Astrocyte of the hippocampus (primary cell): ENCODE measurements around the gene CCDC85A.

Source experiments
- DNase-seq: peaks from one replicate; pipeline ENCODE4 v3.0.0; 2011; ENCODE audit warnings: low read depth, low spot score

Gene CCDC85A

DNA sequence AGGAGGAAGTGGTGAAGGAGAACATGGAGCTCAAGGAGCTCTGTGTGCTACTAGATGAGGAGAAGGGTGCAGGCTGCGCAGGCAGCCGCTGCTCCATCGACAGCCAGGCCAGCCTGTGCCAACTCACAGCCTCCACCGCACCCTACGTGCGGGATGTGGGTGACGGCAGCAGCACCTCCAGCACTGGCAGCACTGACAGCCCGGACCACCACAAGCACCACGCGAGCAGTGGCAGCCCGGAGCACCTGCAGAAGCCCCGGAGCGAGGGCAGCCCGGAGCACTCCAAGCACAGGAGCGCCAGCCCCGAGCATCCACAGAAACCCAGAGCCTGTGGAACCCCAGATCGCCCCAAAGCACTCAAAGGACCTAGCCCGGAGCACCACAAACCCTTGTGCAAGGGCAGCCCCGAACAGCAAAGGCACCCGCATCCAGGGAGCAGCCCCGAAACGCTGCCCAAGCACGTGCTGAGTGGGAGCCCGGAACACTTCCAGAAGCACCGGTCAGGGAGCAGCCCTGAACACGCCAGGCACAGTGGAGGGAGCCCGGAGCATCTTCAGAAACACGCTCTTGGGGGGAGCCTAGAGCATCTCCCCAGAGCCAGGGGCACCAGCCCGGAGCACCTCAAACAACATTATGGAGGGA, 9.0 kb downstream of the CCDC85A start:
- DNase-seq, result no peak

DNA sequence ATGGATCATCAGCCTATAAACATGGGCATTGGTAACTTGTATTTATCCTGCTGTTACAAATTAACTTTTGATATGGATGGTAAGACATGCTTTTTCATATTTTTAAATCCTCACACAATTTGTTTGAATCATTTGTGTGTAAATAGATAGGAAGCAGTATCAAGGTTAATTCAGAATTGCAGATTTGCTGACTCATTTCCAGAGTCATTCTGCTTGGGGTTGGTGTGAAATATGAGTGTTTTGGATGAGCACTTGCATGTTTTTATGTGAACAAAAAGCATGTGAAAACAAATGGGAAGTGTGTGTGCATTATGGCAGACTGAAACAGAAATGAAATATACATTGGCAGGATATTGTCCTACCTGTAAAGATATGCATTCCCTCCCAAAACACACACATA, 11.8 kb downstream of the CCDC85A start:
- DNase-seq, result peak; percentile 10

GRCh38 chr2:56197816-56198215, 14.0 kb downstream of the CCDC85A start:
- DNase-seq, result no peak

GRCh38 chr2:56198936-56199335, 15.1 kb downstream of the CCDC85A start:
- no peak for DNase-seq

DNA sequence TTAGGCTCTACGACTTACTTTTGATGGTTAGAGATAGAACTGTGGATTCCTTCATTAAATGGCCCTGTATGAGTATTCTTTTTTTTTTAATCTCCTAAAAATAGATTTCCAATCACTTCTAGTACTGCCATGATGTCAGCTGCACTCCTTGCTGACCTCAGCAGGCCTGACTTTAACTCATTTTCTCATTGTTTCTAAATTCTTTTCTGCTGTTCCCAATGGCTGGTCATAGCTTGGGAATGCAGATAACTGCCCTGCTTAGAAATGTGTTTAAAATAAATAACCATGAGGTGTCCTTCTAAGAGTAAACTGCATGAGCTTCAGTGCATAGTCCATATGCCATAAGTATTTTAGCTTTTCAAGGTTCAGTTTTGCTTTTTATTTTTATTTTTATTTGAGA, 15.7 kb downstream of the CCDC85A start:
- DNase-seq, result peak; percentile 61

GRCh38 chr2:56202381-56203121, 18.8 kb downstream of the CCDC85A start:
- peak; percentile 22 for DNase-seq

GRCh38 chr2:56204556-56204955, 20.8 kb downstream of the CCDC85A start:
- DNase-seq, result no peak

DNA sequence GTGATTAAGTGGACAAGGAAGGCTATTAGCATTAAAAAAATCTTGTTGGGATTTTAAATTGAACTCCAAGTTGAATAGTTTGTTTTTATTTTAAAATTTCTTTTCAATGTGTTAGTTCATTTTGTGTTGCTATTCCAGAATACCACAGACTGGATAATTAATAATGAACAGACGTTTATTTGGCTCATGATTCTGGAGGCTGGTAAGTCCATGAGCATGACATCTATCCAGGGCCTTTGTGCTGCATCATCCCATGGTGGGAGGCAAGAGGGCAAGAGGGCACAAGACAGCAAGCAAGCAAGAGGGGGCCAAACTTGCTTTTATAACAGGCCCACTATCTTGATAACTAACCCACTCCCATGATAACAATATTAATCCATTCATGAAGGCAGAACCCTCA, 22.5 kb downstream of the CCDC85A start:
- no peak for DNase-seq

DNA sequence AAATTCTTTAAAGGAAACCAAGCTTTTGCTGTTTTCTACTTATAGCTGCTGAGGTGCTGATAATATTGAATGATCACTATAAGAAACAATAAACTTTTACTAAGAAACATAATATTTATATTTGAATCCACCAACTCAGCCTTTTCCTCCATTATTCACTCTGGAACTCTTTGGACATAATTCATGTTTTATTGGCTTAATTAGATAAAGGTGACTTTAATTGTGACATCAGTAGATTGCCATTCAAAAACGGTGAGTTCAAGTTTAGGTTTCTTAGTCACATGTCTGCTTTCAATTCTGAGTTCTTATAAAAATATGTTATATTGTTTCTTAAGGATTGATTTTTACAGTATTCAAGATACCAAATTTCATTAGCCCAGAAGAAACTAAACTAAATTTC, 24.0 kb downstream of the CCDC85A start:
- DNase-seq, result no peak

- DNase-seq, result no peak
These were observed 24.6 kb downstream of the CCDC85A start for GRCh38 chr2:56208380-56208779.

- peak; percentile 9 for DNase-seq
These were observed 25.9 kb downstream of the CCDC85A start for GRCh38 chr2:56209701-56210100.

DNA sequence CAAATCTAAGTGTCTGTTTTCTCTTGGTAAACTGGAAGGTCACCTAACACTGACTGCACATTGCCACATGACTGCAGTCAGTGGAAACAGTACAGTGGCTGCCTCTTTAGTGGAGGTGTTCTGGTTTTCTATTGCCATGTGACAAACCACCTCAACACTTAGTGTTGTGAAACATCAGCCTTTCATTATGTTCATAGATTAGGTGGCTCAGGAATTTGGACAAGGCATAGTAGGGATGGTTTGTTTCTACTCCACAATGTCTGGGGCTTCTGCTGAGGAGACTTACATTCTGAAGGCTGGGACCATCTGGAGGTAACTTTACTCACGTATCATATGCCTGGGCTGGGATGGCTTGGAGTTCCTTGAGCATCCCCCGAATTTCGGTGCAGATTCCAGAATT, 26.5 kb downstream of the CCDC85A start:
- no peak for DNase-seq

GRCh38 chr2:56211048-56211447, 27.3 kb downstream of the CCDC85A start:
- DNase-seq, result no peak

GRCh38 chr2:56215911-56216310, 32.1 kb downstream of the CCDC85A start:
- no peak for DNase-seq

GRCh38 chr2:56217106-56217505, 33.3 kb downstream of the CCDC85A start:
- DNase-seq, result no peak

DNA sequence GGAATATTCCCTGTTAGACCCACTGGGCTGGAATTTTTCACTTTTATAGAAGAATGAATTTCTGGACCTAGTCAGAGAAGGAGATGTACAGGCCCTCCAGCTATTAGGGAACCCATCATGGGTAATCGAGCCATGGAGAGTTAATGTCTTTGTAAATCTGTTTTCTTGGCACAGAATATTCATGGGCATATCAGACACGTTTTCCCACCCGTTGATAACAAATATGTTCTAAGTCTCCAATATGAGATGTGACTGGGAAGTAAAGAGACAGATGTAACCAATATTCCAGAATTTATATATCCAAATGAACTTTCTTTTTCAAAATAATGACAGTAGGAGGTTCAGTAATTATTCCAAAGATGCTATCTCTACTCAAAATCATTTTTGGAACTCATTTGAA, 38.7 kb downstream of the CCDC85A start:
- DNase-seq, result no peak

- DNase-seq, result no peak
These were observed 40.5 kb downstream of the CCDC85A start for GRCh38 chr2:56224316-56224715.

DNA sequence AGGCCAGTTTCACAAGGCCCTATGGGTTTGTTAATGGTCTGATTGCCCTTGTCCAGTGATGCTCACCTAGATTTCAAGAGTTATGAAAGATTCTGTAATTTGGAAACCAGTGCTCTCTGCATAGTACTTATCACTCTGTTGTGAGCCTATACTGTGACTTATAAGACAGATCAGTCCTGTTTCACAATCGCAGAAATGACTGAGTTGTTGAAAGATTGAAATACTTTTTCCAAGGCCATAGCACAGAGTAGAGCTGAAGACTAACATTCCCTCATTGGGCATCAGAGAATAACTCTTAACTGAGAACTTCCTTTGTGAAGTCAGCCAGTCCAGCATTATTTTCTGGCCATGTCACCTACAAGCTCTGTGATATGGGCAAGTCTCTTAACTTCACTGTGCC, 44.0 kb downstream of the CCDC85A start:
- no peak for DNase-seq

GRCh38 chr2:56229397-56230060, 45.7 kb downstream of the CCDC85A start:
- DNase-seq, result no peak

- no peak for DNase-seq
These were observed 46.4 kb downstream of the CCDC85A start for GRCh38 chr2:56230156-56230555.

DNA sequence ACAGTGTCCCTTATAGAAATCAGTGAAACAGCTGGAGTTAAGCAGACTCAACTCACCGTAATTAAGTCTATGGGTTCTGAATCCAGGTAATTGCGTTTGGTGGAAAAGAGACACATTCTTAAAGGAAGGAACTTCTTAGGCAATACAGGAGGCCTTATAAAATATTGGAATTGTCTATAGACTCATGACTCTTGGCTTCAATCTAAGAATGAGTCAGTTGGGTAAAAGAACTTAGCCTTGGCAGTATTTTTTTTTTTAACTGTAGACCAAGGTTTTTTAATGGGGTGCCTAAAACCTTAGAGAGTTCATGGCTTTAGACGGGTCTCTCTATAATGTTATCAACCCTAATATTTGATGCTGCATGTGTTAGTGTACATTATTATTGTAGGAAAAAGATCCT, 47.6 kb downstream of the CCDC85A start:
- no peak for DNase-seq

GRCh38 chr2:56232912-56233311, 49.1 kb downstream of the CCDC85A start:
- DNase-seq, result no peak

DNA sequence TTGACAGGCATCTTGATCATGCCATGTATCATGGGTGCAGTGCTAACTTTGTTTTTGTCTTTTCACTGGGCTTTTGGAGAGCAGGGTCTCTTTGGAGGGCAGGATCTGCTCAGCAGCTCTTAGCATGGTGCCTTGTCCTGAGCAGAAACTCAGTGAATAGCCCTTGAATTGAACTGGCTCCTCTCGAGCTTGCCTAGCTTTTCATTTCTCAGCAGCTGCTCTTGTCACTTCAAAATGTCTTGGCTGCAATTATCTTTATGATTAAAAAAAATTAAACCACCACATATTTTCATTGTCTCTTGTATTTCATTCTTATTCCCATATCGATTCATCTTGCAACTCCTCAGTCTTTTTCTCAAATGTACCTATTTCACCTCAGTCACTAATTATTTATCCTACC, 50.5 kb downstream of the CCDC85A start:
- no peak for DNase-seq
